Activated naive CD4-positive, alpha-beta T cell treated with anti-CD3 and anti-CD28 coated beads for 36 hours (primary cell): ENCODE data around the gene GPR160. TPM values are rescaled to one million over a fixed set of nuclear protein-coding genes. Genes with fewer than 3 reads are reported as not detected.
"Not testable (repeated sequence)": the region's sequence is repeated elsewhere in the genome, so short reads cannot be mapped to it uniquely, and the experiment has no call there.

ENCODE experiments used
- CTCF ChIA-PET: fragments of 350-600 bp; sonication (Branson Sonifier 250); formaldehyde crosslinking; loops from one replicate; lab custom pipeline; 2021; ENCODE audit warnings: antibody characterized with exemption; lab: Charles Lee
- DNase-seq: peaks from one replicate; pipeline ENCODE4 v3.0.0-alpha.2; 2020
- H3K27ac Mint-ChIP-seq: one replicate; pipeline ENCODE4 v1.8.0; 2021; ENCODE audit warnings: mild to moderate bottlenecking, mixed read lengths
- H3K27me3 Mint-ChIP-seq: one replicate; pipeline ENCODE4 v1.8.0; 2021; ENCODE audit warnings: low read depth, mixed read lengths
- H3K36me3 Mint-ChIP-seq: one replicate; pipeline ENCODE4 v1.8.0; 2021; ENCODE audit warnings: low read depth, mixed read lengths
- H3K4me1 Mint-ChIP-seq: one replicate; pipeline ENCODE4 v1.8.0; 2021; ENCODE audit warnings: low read depth, mixed read lengths
- H3K4me3 Mint-ChIP-seq: one replicate; pipeline ENCODE4 v1.8.0; 2021; ENCODE audit warnings: mild to moderate bottlenecking, moderate library complexity, mixed read lengths
- H3K9me3 Mint-ChIP-seq: one replicate; pipeline ENCODE4 v1.8.0; 2021; ENCODE audit warnings: mixed read lengths
- intact Hi-C: fragments of 100-400 bp; cut with micrococcal nuclease; formaldehyde crosslinking; loops from one replicate; pipeline ENCODE4 v1.15.1; 2023
- total RNA-seq, 2 experiments: library from RNA; stranded (reverse); gene quantifications; one replicate each; pipeline ENCODE4 v1.2.3, GENCODE V29; 2021

Gene GPR160
- total RNA-seq, 2 experiments from 2014 or later, result 10.3 TPM

DNA sequence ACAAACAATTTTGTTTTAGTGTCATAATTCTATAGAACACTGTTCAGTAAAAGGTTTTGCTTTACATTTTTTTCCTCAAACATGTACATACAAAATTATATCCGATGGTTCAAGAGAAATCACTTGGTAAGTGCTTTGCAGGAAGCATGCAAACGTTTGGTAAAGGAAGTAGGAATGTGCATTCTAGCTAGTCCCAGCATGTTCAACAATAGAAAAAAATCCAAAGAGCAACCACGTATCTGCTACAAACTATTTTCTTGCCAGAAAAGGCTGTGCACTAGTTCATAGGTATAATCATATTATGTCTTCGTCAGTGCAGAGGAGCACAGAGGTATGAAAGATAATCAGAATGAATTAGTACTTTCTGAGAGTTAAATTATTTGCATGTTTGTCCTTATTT is 58.0 kb downstream of the GPR160 start:
- H3K27me3 Mint-ChIP-seq, result no peaks in the 10 kb centered on the region
- peaks cover 44% of the 10 kb centered on the region for H3K36me3 Mint-ChIP-seq
- intact Hi-C loops, result loop anchor here (2.0 to 5.0 kb wide), 2 partner anchors 17 to 162 kb away; no protein-coding TSS in a partner anchor
- no peaks in the 10 kb centered on the region for H3K9me3 Mint-ChIP-seq
- no peak for DNase-seq
- H3K4me1 Mint-ChIP-seq, result peaks cover 63% of the 10 kb centered on the region
- H3K4me3 Mint-ChIP-seq, result no peak overlapping the region
- CTCF ChIA-PET, result no interaction called here
- no peak overlapping the region for H3K27ac Mint-ChIP-seq

- no peak overlapping the region for H3K4me3 Mint-ChIP-seq
- H3K27me3 Mint-ChIP-seq, result no peaks in the 10 kb centered on the region
- no peak for DNase-seq
- peaks cover 65% of the 10 kb centered on the region for H3K4me1 Mint-ChIP-seq
- H3K36me3 Mint-ChIP-seq, result peaks cover 44% of the 10 kb centered on the region
- H3K9me3 Mint-ChIP-seq, result no peaks in the 10 kb centered on the region
- intact Hi-C loops, result loop anchor here (2.0 to 5.0 kb wide), 2 partner anchors 18 to 161 kb away; no protein-coding TSS in a partner anchor
- CTCF ChIA-PET, result no interaction called here
- H3K27ac Mint-ChIP-seq, result no peak overlapping the region
Measured at GRCh38 chr3:170096342-170096741, 58.5 kb downstream of the GPR160 start.

DNA sequence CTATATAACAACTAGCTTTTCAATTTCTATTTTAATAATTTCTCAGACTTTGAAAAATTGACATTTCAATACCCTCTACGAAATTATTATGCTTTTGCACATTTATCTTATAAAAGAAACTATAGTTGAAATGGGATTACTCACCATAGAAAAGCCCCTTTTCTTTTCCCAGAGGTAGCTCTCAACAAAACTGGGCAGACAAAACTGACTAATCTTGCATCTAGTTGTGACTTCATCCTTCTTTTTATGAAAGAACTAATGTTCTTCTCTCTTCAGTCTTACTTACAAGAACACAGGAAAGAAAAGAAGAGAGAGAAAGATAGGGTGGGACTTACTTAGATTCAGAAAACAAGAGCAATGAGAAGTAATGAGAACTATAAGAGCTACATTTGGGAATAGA is 61.0 kb downstream of the GPR160 start:
- peaks cover 40% of the 10 kb centered on the region for H3K36me3 Mint-ChIP-seq
- CTCF ChIA-PET, result interaction anchor here (0.8 to 1.2 kb wide), 4 partner anchors 10 to 93 kb away, joined by 3 to 4 read pairs (median 3); no protein-coding TSS in a partner anchor
- H3K27me3 Mint-ChIP-seq, result no peaks in the 10 kb centered on the region
- intact Hi-C loops, result loop anchor here (1.0 to 5.0 kb wide), 7 partner anchors 8 to 334 kb away; partner anchors contain the start of genes PHC3 and TERC
- peak overlapping the region; percentile 2 for H3K4me3 Mint-ChIP-seq
- DNase-seq, result no peak
- H3K9me3 Mint-ChIP-seq, result no peaks in the 10 kb centered on the region
- peaks cover 59% of the 10 kb centered on the region for H3K4me1 Mint-ChIP-seq
- peak overlapping the region; percentile 95 for H3K27ac Mint-ChIP-seq

GRCh38 chr3:170100944-170101343 is 63.1 kb downstream of the GPR160 start:
- intact Hi-C loops, result no loop called here
- no peak overlapping the region for H3K4me3 Mint-ChIP-seq
- H3K27me3 Mint-ChIP-seq, result no peaks in the 10 kb centered on the region
- CTCF ChIA-PET, result interaction anchor here (0.8 to 1.5 kb wide), 3 partner anchors 28 to 70 kb away, joined by 3 to 5 read pairs (median 4); no protein-coding TSS in a partner anchor
- H3K4me1 Mint-ChIP-seq, result peaks cover 49% of the 10 kb centered on the region
- peaks cover 26% of the 10 kb centered on the region for H3K36me3 Mint-ChIP-seq
- H3K9me3 Mint-ChIP-seq, result no peaks in the 10 kb centered on the region
- peak overlapping the region; percentile 95 for H3K27ac Mint-ChIP-seq
- no peak for DNase-seq

DNA sequence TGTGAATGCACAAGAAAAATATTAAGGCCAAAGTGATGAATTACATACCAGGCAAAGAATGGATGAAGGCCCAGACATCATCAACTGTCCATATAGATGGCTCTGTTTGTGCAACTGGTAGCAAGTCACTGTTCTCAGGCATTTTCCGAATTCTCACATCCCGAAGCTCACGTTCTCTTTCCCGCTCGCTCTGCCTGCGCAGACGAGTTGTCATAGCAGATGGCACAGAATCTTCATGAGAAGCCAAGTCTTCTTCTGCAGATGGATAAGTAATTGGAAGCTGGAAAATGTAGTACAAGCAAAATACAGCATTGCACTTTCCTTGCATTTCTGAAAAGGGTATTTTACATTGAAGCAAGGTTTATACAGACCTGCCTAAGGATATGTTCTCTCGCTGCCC is 64.6 kb downstream of the GPR160 start:
- CTCF ChIA-PET, result no interaction called here
- no peak overlapping the region for H3K4me3 Mint-ChIP-seq
- no peak for DNase-seq
- no peaks in the 10 kb centered on the region for H3K27me3 Mint-ChIP-seq
- no peaks in the 10 kb centered on the region for H3K9me3 Mint-ChIP-seq
- intact Hi-C loops, result no loop called here
- peaks cover 42% of the 10 kb centered on the region for H3K4me1 Mint-ChIP-seq
- H3K36me3 Mint-ChIP-seq, result peaks cover 18% of the 10 kb centered on the region
- no peak overlapping the region for H3K27ac Mint-ChIP-seq

DNA sequence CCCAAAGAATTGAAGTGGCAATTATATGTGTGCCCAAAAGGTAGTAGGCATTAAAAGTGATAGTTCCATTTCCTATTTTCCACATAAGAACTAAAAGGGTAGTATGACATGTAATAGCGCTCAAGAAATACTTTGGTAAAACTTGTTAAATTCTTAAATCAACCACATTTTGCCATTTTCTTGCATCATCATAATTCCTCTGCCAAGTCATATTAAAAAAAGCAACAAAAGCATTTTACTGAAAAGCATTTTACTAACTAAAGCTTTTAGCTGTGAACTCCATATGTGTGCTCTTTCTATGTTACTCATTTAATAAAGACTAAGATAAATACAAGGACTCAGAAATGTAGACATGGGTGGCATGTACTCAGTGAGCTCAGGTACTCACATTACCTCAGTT is 70.1 kb downstream of the GPR160 start:
- DNase-seq, result no peak
- no peaks in the 10 kb centered on the region for H3K27me3 Mint-ChIP-seq
- H3K36me3 Mint-ChIP-seq, result peaks cover 31% of the 10 kb centered on the region
- intact Hi-C loops, result no loop called here
- no peak overlapping the region for H3K27ac Mint-ChIP-seq
- H3K4me1 Mint-ChIP-seq, result peaks cover 35% of the 10 kb centered on the region
- CTCF ChIA-PET, result no interaction called here
- no peaks in the 10 kb centered on the region for H3K9me3 Mint-ChIP-seq
- H3K4me3 Mint-ChIP-seq, result no peak overlapping the region

DNA sequence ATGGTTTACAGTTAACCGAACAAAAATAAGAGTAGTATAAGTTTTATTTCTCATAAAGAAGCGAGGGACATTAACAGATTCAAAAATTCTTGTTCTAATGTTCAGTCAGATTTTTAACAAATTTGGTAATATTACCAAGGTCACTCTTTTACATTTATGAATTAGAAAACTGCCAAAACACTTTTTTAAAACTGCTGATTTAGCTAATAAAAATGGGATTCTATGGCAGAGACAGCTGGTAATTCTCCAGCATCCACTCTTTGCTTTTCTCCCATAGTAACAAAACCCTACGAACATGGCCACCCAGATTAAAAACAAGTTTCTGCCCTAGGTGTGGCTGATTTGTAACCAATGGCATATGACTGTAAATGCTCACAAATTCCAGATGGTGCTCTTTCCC is 71.2 kb downstream of the GPR160 start:
- intact Hi-C loops, result no loop called here
- Mint-ChIP-seq H3K27ac (no peak overlapping the region), H3K36me3 (peaks cover 37% of the 10 kb centered on the region), H3K9me3 (no peaks in the 10 kb centered on the region), H3K4me1 (peaks cover 39% of the 10 kb centered on the region), H3K27me3 (no peaks in the 10 kb centered on the region), H3K4me3 (no peak overlapping the region)
- CTCF ChIA-PET, result no interaction called here
- DNase-seq, result no peak

GRCh38 chr3:170109579-170110293 is 71.9 kb downstream of the GPR160 start:
- Mint-ChIP-seq H3K27ac (peak overlapping the region; percentile 10), H3K27me3 (no peaks in the 10 kb centered on the region)
- CTCF ChIA-PET, result no interaction called here

GRCh38 chr3:170111147-170111771 is 73.5 kb downstream of the GPR160 start:
- Mint-ChIP-seq H3K36me3 (peaks cover 40% of the 10 kb centered on the region), H3K27ac (no peak overlapping the region), H3K9me3 (no peaks in the 10 kb centered on the region), H3K27me3 (no peaks in the 10 kb centered on the region), H3K4me3 (no peak overlapping the region), H3K4me1 (peaks cover 34% of the 10 kb centered on the region)
- DNase-seq, result no peak
- intact Hi-C loops, result no loop called here
- CTCF ChIA-PET, result no interaction called here

More at GRCh38 chr3:170109579-170110293, 71.9 kb downstream of the GPR160 start:
- Mint-ChIP-seq H3K4me1 (peaks cover 36% of the 10 kb centered on the region), H3K36me3 (peaks cover 38% of the 10 kb centered on the region), H3K4me3 (no peak overlapping the region), H3K9me3 (no peaks in the 10 kb centered on the region)
- intact Hi-C loops, result no loop called here
- no peak for DNase-seq

GRCh38 chr3:170114165-170114564 is 76.4 kb downstream of the GPR160 start:
- H3K27ac Mint-ChIP-seq, H3K9me3 Mint-ChIP-seq, intact Hi-C loops, H3K27me3 Mint-ChIP-seq, H3K4me3 Mint-ChIP-seq, DNase-seq: not testable (repeated sequence)
- peaks cover 35% of the 10 kb centered on the region for H3K36me3 Mint-ChIP-seq
- CTCF ChIA-PET, result interaction anchor here (0.7 kb wide), 1 partner anchor 249 kb away, joined by 3 read pairs; no protein-coding TSS in a partner anchor
- peaks cover 21% of the 10 kb centered on the region for H3K4me1 Mint-ChIP-seq

- peaks cover 29% of the 10 kb centered on the region for H3K36me3 Mint-ChIP-seq
- intact Hi-C loops, result no loop called here
- CTCF ChIA-PET, result interaction anchor here (1.4 kb wide), 1 partner anchor 19 kb away, joined by 4 read pairs; no protein-coding TSS in a partner anchor
- H3K4me3 Mint-ChIP-seq, result no peak overlapping the region
- no peaks in the 10 kb centered on the region for H3K9me3 Mint-ChIP-seq
- no peak overlapping the region for H3K27ac Mint-ChIP-seq
- H3K27me3 Mint-ChIP-seq, result no peaks in the 10 kb centered on the region
- peaks cover 6% of the 10 kb centered on the region for H3K4me1 Mint-ChIP-seq
- no peak for DNase-seq
Measured at GRCh38 chr3:170117134-170117533, 79.3 kb downstream of the GPR160 start.

DNA sequence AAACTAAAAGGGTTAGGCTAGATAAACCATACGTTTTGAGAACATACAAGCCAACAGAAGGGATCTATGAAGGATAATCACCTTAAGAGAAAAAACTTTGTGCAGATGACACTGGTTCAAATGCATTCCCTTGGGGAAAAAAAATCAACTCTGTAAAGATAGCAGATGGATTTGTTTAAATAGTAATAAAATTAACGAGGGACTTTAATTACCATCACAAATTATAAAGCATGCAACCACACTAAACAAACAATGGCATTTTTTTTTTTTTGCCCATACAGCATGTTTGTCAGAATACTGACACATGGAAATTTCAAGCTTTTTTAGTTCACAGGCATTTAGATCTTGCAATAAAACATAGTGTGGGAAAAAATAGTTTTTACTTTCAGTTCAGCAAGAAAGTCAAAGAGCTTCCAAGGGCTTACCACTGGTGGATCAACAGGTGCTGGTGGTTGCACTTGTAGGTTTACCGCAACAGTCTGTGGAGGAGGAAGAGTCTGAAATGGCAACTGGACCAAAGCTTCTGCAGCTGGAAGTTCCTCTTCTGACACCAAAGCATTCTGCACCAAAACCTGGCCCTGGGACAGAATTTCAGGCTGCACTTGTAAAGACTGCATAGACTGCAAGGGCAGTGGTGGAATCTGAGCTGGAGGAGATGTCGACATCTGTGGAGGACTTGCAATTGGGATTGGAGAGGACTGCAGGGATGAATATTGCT is 90.6 kb downstream of the GPR160 start:
- Mint-ChIP-seq H3K36me3 (peaks cover 21% of the 10 kb centered on the region), H3K27me3 (no peaks in the 10 kb centered on the region), H3K4me1 (peaks cover 36% of the 10 kb centered on the region), H3K4me3 (peak overlapping the region; percentile 20), H3K27ac (peak overlapping the region; percentile 76), H3K9me3 (peaks cover 2% of the 10 kb centered on the region)
- intact Hi-C loops, result loop anchor here (2.0 kb wide), 3 partner anchors 16 to 74 kb away; no protein-coding TSS in a partner anchor
- CTCF ChIA-PET, result interaction anchor here (0.7 to 1.0 kb wide), 4 partner anchors 13 to 28 kb away, joined by 3 to 4 read pairs (median 4); no protein-coding TSS in a partner anchor
- peak; percentile 23 for DNase-seq
